GM19035 (cell line): ENCODE measurements around the gene PHACTR3.

Experiments
- ATAC-seq: cut with Tn5 transposase; IDR thresholded peaks from one replicate; pipeline ENCODE4 v1.9.1; 2021; ENCODE audit not compliant: unreplicated experiment

The PHACTR3 gene

GRCh38 chr20:59746155-59746554 is 141.8 kb downstream of the PHACTR3 start:
- ATAC-seq: no peak

- ATAC-seq: no peak
These were observed 143.6 kb downstream of the PHACTR3 start for GRCh38 chr20:59747671-59748515.

- ATAC-seq: no peak
These were observed 144.4 kb downstream of the PHACTR3 start for GRCh38 chr20:59748619-59749191.

GRCh38 chr20:59749301-59749700 is 145.0 kb downstream of the PHACTR3 start:
- ATAC-seq: no peak

GRCh38 chr20:59750209-59750840 is 146.0 kb downstream of the PHACTR3 start:
- ATAC-seq: no peak

- peak; percentile 50 for ATAC-seq
These were observed 146.9 kb downstream of the PHACTR3 start for GRCh38 chr20:59751075-59751711.

- ATAC-seq: peak; percentile 75
These were observed 147.8 kb downstream of the PHACTR3 start for GRCh38 chr20:59752101-59752586.

- peak; percentile 44 for ATAC-seq
These were observed 148.5 kb downstream of the PHACTR3 start for GRCh38 chr20:59752704-59753460.

- ATAC-seq: no peak
These were observed 149.5 kb downstream of the PHACTR3 start for GRCh38 chr20:59753836-59754235.

GRCh38 chr20:59754551-59754950 is 150.2 kb downstream of the PHACTR3 start:
- ATAC-seq: no peak

- no peak for ATAC-seq
These were observed 151.9 kb downstream of the PHACTR3 start for GRCh38 chr20:59756241-59756640.

- ATAC-seq: no peak
These were observed 159.7 kb downstream of the PHACTR3 start for GRCh38 chr20:59764037-59764436.

- no peak for ATAC-seq
These were observed 161.3 kb downstream of the PHACTR3 start for GRCh38 chr20:59765599-59766177.

GRCh38 chr20:59767656-59768055 is 163.3 kb downstream of the PHACTR3 start:
- no peak for ATAC-seq

GRCh38 chr20:59770270-59770669 is 165.9 kb downstream of the PHACTR3 start:
- no peak for ATAC-seq

GRCh38 chr20:59770851-59771250 is 166.5 kb downstream of the PHACTR3 start:
- ATAC-seq: no peak

GRCh38 chr20:59771506-59772372 is 167.4 kb downstream of the PHACTR3 start:
- ATAC-seq: no peak

- ATAC-seq: no peak
These were observed 168.0 kb downstream of the PHACTR3 start for GRCh38 chr20:59772373-59772705.
